Stimulated activated naive CD4-positive, alpha-beta T cell treated with Interleukin-2 at 50 U/mL for 16 hours (primary cell): Measurements from ENCODE around the gene EXOC8.
"Not testable (repeated sequence)": the region's sequence is repeated elsewhere in the genome, so short reads cannot be mapped to it uniquely, and the experiment has no call there.

Experiments used
- DNase-seq: peaks from one replicate; lab custom pipeline; 2025; lab: John Stamatoyannopoulos, UW

Gene EXOC8

DNA sequence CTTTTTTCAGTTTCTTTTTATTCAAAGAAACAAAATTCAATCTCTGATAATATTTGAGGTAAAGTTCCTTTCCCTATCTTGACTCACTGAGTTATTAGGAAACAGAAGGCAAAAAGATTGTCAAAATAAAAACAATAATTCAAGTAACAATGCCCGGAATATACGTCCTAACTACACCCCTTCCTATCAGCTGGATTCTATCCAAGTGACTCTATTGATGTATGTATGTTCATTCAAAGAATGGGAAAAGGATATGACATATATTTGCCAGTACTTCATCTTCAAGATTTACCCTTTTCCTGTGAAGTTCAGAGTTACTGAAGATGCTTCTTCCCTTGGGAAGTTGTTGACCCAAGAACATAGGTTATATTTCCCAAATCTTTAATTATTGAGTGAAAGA is 14.2 kb upstream of the EXOC8 start:
- DNase-seq, result no peak

DNA sequence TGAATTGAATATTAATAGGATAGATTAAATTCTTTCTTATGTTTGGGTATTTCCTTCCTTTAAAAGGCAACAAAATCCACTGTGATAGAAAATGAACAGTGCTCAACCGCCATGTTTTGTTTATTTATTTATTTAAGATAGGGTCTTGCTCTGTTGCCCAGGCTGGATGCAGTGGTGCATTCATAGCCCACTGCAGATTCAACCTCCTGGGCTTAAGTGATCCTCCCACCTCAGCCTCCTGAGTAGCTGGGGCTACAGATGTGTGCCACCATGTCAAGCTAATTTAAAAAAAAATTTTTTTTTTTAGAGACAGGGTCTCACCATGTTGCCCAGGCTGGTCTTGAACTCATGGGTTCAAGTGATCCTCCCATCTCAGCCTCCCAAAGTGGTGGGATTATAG is 11.2 kb upstream of the EXOC8 start:
- not testable (repeated sequence) for DNase-seq

DNA sequence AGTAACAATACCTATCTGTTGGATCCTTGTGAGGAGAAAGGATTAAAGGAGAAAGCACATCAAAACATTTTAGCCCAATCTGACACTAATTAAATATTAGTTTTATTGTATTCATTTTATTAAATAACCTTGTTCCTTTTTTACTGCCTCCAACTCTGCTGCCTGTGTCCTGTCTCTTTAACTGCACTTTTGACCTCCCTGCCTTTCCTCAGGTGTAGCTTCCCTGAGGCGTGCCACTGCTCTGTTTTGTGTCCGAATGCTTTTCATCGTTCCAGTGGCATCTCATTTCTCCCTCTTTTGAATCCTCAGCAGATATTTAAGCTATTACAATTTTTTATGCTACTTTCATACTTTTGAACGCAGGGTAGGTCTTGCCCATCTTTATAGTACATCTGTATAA is 10.8 kb upstream of the EXOC8 start:
- no peak for DNase-seq

DNA sequence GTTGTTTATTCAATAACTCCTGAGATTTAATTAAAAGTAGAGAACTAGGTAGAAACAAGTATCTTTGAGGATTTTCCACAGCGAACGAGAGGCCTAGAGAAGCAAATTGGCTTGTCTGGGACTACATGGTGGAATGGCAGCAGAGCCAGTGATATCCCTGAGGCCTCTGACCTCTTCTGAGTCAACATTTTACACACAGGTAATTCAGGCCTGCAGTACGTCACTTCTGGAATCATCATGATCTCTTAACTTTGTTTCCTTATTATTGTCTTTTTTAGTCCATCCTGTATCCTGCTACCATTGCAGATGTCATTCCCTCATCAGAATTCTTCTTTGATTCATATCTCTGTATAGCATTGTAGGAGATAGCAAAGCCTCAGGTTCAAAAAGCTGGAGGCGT is 10.3 kb upstream of the EXOC8 start:
- DNase-seq, result no peak

DNA sequence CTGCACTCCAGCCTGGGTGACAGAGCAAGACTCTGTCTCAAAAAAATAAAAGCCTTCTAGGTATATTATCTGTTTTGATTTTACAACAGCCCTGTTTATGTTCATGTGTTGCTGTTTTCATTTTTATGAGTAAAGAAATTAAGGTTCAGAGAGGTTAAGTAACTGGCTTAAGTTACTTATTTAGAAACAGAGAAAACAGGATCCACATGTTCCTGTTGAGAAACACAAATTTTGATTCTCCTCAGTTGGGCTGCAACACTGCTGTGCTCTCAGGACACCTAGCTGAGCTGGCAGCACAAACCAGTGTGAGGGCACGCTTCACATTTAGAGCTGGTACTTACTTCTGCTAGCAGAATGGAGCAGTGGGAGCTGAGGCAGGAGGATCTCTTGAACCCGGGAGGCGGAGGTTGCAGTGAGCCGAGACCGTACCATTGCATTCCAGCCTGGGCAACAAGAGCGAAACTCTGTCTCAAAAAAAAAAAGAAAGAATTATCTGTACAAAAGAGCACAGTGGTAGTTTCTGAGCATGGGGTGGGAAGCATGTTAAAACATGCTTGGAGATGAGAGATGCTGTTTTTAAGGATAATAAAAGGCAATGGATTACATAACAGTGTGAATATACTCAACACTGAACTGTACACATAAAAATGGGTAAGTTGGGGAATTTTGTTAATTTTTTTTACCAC is 2.8 kb upstream of the EXOC8 start:
- no peak for DNase-seq

DNA sequence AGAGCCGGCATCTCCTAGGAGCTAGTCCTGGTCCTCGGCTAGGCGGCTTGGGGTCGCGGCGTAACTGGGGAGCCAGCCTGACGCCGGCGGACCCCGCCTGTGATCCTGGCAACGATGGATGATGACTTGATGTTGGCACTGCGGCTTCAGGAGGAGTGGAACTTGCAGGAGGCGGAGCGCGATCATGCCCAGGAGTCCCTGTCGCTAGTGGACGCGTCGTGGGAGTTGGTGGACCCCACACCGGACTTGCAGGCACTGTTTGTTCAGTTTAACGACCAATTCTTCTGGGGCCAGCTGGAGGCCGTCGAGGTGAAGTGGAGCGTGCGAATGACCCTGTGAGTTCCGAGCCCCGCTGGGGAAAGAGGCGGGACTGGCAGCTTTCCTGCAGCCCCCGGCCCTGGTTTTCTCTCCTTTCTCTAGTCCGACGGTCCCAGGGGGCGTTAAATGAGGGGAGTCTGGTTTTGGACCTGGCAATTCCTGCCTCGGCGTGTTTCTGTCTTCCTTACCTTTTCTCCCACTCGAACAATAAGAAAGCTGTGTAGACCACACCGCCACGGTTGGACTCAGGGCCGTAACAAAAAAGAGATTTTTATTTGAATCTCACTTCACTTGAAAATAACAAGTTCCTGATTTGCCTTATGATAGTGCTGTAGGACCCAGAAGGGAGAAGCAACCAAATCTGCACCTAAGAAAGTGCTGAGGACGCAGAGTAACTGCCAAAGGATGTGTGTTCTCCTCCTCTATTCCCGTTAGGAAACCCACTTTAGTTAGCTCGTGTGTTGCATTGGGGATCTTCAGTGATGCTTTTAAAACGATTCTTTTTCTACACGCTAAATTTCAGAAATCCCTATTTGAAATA is 847 bp upstream of the EXOC8 start, which contains the start of gene SPRTN:
Gene SPRTN (plus strand): TSS at position 24 of the 859 bp plus-strand sequence. CDS start 91 bp downstream, at position 115.
- no peak for DNase-seq

DNA sequence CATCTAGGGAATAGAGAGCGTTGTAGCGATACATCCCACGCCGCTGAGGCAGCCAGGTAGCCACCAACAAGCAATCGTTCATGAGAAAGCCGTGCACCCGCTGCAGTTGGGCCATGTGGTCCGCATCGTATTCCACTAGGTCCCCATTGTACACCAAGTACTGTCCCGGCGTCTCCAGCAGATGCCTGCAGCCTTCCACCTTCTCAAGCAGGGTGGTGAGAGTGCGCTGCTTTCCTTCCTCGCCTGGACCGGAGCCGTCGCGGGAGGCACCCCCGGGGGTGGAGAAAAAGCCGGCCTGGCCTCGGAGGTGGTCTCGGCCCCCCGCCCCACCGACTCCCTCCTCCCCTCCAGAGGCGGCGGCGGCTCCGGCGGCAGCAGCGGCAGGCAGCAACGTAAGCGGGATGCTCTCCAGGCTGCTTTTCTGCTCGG is 595 bp downstream of the EXOC8 start:
- no peak for DNase-seq

DNA sequence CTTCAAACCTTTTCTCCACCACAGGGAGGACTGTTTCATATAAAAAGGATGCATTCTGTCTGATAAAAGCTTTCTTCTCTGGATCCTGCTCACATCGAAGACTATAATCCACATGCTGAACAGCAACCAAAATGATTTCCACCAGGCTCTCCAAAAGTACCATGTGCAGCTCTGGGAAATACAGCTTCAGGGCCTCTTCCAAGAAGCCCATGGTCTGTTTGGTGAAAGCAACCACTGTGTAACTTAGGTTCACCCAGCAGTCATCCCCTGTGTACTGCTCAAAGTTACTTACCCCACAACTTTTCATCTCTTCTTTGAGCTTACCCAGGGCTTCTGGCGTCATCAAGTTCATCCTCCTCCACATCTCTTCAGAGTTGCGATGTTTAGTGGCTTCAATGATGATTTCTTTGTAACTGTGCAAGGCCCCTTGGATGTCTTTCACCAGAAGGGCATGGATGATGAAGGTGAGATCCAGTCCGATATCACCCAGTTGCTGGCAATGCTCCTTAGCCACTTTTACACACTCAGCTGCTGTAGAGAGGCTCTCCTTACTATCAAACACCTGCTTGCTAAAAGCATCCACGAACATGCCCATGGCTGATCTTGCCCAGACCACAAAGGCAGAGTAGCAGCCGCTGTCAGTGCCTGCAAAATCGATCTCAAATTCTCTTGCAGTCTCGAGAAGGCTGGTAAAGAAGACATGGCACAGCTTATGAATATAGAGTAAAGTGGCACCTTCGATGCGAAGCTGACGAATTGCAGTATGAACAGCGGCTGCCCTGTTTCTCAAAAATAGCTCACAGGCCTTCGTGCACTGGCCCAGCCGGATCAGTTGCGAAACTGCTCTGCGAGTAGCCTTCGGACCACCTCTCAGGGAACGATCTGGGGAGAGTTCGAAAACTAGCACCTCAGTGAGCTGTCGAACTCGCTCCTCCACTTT is 1.7 kb downstream of the EXOC8 start:
- no peak for DNase-seq

DNA sequence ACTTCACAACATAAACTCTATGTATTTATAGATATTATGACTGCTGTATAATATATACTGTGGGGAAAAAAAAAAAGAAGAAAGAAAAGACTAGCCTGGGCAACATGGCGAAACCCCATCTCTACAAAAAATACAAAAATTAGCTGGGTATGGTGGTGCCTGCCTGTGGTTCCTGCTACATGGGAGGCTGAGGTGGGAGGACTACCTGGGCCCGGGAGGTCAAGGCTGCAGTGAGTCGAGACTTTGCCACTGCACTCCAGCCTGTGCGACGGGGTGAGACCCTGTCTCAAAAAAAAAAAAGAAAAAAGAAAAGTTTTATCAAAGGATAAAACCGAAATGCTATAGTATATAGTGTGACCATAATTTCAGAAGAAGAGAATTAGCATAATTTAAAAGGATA is 2.7 kb downstream of the EXOC8 start:
- no peak for DNase-seq

DNA sequence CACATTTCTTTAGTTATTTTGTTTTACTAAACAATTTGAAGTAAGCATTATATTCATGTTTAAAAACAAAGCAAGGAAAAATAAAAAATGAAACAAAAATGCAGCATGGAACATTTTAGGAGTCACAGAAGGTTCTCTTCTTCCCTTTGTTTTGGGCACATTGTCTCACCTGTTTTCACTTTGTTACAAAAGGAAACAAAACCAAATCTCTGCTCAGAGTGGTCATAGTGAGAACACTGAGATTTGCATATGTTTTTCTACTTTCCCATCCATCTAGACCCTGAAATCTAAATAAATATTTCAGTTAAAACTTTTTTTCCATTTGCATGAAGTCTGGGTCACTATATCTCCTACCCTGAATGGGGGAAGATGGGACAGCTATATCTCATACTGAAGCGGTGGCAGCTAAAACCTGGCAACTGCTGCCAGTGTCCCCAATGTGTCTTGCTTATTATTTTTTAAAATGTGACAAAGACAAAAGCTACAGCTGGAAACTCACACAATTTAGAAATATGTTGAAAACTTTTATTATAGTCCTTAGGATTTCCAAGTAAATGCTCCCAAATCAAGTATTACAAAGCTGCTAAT is 3.5 kb downstream of the EXOC8 start:
- no peak for DNase-seq

DNA sequence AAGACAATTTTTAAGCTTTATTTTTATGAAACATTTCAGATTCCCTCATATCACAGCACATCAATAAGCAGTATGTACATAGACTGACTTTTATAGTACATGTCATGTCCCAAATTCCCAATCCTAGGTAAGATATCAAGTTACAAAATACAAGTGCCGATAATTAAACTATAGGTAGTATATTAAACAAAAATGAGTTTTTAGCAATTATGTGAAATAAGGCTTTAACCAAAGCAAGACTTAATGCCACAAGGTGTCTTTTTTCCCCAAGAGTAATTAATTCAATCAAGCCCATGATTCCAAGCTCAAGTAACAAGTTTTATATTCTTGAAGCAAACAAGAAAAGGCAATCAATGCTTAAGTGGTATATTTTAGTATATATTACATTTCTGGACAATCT is 4.9 kb downstream of the EXOC8 start:
- DNase-seq, result no peak

DNA sequence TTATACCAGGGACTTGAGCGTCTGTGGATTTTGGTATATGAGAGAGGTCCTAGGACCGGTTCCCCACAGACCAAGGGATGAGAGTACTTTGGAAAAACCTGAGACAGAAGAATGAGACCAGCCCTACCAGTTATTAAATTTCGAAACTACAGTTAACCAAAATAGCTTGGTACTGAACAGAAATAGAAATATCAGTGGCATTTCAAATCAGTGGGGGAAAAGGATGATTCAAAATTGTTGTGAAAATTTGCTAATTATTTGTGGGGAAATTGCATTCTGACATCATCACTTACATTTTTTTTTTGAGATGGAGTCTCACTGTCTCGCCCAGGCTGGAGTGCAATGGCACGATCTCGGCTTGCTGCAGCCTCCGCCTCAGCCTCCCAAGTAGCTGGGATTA is 8.2 kb downstream of the EXOC8 start:
- DNase-seq, result no peak

DNA sequence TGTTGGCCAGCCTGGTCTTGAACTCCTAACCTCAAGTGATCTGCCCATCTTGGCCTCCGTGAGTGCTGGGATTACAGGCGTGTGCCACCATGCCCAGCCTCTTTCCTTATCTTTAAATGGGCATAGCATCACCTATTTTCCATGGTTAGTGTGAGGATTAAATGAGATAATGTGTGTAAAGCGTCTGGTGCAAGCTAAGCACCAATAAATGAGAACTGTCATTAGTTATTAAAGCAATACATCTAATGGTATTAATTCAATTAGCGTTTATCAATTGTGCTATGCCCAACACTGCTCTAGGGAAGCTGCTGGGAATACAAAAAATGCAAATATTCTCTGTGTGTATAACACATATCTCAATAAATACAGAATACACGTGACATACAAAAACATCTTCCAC is 10.0 kb downstream of the EXOC8 start:
- DNase-seq, result no peak

DNA sequence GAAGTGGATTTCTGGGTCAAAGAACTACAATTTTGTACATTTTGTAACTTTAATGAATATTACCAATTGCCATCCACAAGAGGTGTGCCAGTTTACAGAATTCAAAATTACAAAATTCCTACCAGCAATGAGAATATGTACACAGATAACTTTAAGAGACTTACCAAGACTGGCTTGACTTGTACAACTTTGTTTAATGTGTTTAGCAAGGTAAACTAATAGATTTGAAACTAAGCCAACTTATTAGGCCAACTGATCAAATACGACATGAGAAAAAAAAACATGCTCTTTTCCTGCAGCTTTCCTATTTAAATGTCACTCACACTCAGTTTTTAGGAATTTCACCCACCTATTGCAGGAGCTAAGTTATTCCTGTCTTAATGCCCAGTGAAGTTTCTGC is 11.4 kb downstream of the EXOC8 start:
- DNase-seq, result no peak

DNA sequence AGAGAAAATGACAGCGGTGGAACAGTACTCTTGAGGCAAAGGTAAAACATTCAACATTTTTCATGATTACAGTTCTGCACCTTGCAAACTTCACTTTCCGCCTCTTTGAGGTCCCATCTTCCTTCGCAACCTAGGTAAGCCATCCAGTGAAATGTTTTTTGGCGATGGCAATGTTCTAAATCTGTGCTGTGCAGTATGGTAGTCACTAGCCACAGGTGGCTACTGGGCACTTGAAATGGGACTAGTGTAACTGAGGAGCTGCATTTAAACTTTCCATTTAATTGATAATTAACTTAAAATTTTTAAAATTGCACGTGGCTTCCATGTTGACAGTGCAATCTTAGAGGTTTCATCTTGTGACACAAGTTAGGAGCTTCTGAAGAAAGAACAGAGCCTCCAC is 13.0 kb downstream of the EXOC8 start:
- DNase-seq, result no peak

DNA sequence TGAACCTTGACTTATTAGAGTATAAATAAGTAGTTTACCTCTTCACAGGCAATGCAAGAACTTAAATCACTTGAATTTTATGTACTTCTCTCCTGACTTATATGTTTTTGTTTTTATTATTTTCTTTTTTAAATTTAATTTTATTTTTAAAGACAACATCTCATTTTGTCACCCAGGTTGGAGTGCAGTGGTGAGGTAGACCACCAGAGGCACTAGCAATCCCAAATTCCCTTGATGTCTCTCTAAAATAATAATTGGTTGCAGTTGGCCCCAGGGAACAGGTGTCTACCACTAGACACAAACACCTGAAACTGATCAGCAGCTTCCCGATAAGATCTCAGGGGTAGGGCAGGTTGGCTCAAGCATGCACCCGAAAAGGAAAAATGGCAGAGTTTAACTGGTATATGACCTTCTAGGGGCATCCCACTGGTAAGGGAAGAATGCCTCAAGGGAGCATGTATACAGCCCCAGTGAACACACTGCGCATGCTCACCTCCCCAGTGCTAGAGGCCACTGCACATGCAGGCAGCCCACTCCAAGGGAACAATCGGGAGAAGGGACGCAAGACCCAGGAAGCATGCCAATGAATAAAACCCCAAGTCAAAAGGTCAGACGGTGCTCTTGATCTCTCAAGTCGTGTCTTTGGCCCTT is 14.6 kb downstream of the EXOC8 start:
- no peak for DNase-seq

DNA sequence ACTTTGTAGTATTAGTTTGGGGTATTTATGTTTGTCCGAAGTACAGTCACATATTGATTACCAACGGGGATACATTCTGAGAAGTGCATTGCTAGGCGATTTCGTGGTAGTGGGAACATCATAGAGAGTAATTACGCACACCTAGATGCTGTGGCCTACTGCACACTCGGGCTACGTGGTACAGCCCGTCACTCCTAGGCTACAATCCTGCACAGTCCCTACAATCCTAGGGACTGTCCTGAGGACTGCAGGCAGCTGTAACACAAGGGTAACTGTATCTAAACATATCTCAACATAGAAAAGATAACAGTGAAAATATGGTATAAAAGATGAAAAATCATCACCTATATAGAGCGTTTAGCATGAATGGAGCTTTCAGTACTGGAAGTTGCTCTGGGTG is 18.6 kb downstream of the EXOC8 start:
- DNase-seq, result no peak

DNA sequence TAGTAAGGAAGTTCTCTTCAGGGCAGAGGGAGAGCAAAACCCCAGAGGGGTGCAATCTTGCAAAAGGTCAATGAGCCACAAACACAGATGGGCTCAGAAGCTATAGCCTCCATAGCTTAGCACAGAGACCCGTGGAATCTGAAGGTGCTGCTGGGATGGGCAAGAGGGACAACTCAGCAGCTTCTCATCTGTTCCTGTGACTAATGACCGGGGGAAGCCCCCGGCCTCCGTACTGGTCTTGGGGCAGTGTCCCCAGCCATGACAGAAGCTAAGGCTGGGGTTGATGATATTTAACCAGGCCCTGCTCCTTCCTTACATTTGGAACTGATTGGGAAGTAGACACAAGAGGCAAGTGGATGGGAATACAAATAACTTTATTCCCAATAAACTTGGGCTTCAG is 19.1 kb downstream of the EXOC8 start:
- DNase-seq, result no peak

DNA sequence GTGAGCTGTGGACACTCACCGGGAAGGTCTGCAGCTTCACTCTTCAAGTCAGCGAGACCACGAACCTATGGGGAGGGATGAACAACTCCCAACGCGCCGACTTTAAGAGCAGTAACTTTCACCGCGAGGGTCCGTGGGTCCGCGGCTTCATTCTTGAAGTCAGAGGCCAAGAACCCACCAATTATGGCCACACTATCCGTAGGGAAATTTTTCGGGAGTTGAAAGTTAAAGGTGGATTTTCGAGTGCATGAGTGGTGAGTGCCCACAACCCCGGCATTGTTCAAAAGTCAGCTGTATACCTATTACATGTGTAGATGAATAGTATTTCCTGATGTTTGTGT is 19.7 kb downstream of the EXOC8 start:
- DNase-seq, result no peak

DNA sequence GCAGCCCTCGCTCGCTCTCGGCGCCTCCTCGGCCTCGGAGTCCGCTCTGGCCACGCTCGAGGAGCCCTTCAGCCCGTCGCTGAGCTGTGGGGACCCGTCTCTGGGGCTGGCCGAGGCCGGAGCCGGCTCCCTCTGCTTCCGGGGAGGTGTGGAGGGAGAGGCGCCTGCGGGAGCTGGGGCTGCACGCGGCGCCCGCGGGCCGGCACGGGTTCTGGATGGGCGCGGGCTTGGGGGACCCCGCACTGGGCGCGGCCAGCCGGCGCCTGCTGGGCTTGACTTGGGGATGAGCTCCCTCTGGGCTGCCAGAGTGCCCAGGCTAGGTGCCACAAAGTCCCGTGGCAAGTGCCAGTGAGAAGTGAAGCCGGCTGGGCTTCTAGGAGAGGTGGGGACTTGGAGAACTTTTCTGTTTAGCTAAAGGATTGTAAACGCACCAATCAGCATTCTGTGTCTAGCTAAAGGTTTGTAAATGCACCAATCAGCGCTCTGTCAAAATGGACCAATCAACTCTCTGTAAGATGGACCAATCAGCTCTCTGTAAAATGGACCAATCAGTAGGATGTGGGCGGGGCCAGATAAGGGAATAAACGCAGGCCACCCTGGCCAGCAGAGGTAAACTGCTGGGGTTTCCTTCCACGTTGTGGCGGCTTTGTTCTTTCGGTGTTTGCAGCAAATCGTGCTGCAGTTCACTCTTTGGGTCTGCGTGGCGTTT is 20.2 kb downstream of the EXOC8 start:
- DNase-seq, result no peak

DNA sequence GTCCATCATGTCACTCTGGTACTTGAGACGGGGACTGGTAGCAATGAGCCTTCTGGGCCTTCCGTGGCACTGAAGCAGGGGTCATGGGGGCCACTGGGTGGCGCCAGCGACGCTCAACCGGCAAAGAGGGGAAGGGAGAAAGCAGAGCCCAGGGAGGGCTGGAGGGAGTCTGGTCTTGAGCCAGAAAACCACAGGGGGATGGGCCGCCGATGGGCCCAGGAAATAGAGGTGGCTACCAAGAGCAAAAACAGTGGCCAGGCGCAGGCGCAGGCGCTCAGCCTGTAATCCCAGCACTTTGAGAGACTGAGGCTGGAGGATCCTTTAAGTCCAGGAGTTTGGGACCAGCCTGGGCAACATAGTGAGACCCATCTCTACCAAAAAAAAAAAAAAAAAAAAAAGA is 21.8 kb downstream of the EXOC8 start:
- DNase-seq, result peak; percentile 3
